K562 (cell line): ENCODE measurements around the gene DNAJC11. TPM values are rescaled to one million over a fixed set of nuclear protein-coding genes. Genes with fewer than 3 reads are reported as not detected.

Source experiments
- CREB1 ChIP-seq, 2 experiments: sonication (generic) in 1 of 2; formaldehyde crosslinking in 1 of 2; IDR thresholded peaks; 2 replicates each; pipeline versions ENCODE4 v1.6.1 to v1.8.0; 2012 to 2022; ENCODE audit warnings: inconsistent platforms in 1 of 2, mild to moderate bottlenecking in 1 of 2, missing genetic modification reagents in 1 of 2, moderate library complexity in 1 of 2
- FOXO4 ChIP-seq: fragments of 450-650 bp; formaldehyde crosslinking; IDR thresholded peaks from 2 replicates; pipeline ENCODE4 v1.4.0; 2020; ENCODE audit warnings: mild to moderate bottlenecking, moderate library complexity
- MNT ChIP-seq, 2 experiments: fragments of 450-650 bp; conservative IDR thresholded peaks; 2 replicates each; pipeline ENCODE4 v1.6.1; 2017; ENCODE audit warnings: mild to moderate bottlenecking in 2 of 2, moderate library complexity in 2 of 2
- MYNN ChIP-seq, 2 experiments: sonication (generic); formaldehyde crosslinking in 1 of 2; IDR thresholded peaks; 2 replicates each; pipeline versions ENCODE4 v1.5.0 to v1.6.1; 2016 to 2020; ENCODE audit warnings: antibody characterized with exemption in 1 of 2, missing genetic modification reagents in 1 of 2
- TEAD4 ChIP-seq, 2 experiments: sonication (generic) in 1 of 2; formaldehyde crosslinking in 1 of 2; IDR thresholded peaks; 2 replicates each; pipeline versions ENCODE4 v1.6.1 to v1.8.0; 2012 to 2022; ENCODE audit warnings: borderline replicate concordance in 1 of 2, inconsistent platforms in 1 of 2, low read length in 1 of 2, mild to moderate bottlenecking in 1 of 2, missing genetic modification reagents in 1 of 2
- polyA plus RNA-seq, 8 experiments: library from polyadenylated mRNA; depleted of rRNA in 4 of 8; stranded (reverse) in 5 of 8; unstranded in 3 of 8; fragments of >200 nt; fragmentation: Nextera tagmentation in 2 of 8; fragmentation: Illumina TruSeq in 1 of 8; extraction: Ambion mirVana in 2 of 8; extraction: Trizol in 1 of 8; gene quantifications; 2 replicates each; pipeline versions ENCODE4 v1.2.1 to v1.2.3, GENCODE V29; 2011 to 2014; ENCODE audit warnings: inconsistent platforms in 1 of 8, missing spikeins in 1 of 8
- total RNA-seq, 7 experiments: library from RNA; depleted of rRNA in 6 of 7; stranded (reverse); fragments of >200 nt in 6 of 7; fragmentation: Illumina TruSeq in 2 of 7; extraction: Trizol in 2 of 7; gene quantifications; 2 replicates each; pipeline versions ENCODE4 v1.2.1 to v1.2.3, GENCODE V29; 2011 to 2021; ENCODE audit warnings: low replicate concordance in 1 of 7
- TF ChIP-seq, protein P1 (sequence below), 2 experiments: fragments of 450-650 bp; formaldehyde crosslinking in 1 of 2; IDR thresholded peaks; 2 replicates each; pipeline versions ENCODE4 v1.4.0 to v1.6.1; 2014 to 2020; ENCODE audit warnings: mild to moderate bottlenecking in 2 of 2, borderline replicate concordance in 1 of 2, low read depth in 1 of 2

The DNAJC11 gene
- total and polyA plus RNA-seq, 9 of the 15 experiments (the other 6 are each of a cell fraction or from before 2014, with no cell fraction given) = 14.1 to 123 (median 76.6) TPM

DNA sequence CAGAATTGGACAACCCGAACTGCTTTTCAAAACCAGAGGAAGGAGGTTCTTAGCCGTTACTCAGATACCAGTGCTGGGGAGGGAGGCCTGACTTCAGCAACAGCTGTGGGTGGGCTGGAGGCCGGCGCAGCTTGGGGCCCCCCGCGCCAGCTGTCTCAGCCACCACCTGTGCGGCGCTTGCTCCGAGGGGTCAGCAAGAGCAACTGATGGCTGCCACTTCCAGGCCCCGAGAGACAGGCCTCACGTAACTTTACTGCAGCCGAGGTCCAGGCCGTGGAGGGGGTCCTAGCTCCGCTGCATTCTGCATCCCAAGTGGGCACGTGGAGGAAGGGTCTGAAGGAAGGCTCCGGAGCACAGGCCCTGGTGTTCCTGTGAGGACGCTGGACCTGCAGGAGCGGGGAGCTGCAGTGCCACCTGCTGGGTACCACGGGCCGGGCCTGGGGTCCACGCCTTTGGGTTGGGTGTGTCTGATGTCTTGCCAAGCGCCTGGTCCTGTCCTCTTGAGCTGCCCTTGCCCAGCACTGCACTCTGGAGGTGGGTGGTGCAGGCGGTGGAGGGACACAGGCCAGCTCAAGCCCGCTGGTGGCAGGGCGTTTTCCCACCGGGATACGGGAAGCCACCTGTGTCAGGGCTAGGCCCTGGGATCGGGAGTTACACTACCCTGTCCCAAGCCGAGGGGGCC, 67.1 kb downstream of the DNAJC11 start (continued):
- TF ChIP-seq MYNN (IDR thresholded peaks at IDR 0.05) (peak; percentile 50; the same call in 1 of the 2 replicates), MYNN (CRISPR knock-in tag; IDR thresholded peaks at IDR 0.05) (no peak), MNT (conservative IDR thresholded peaks at IDR 0.05) (peak in 1 of 2 experiments; percentile 39; a peak in 1 of 4 replicates), FOXO4 (CRISPR knock-in tag) (no peak), CREB1 (IDR thresholded peaks at IDR 0.05) (no peak), CREB1 (CRISPR knock-in tag; IDR thresholded peaks at IDR 0.05) (no peak), TEAD4 (IDR thresholded peaks at IDR 0.05; ENCODE audit: low read length) (no peak), TEAD4 (CRISPR knock-in tag; IDR thresholded peaks at IDR 0.05; ENCODE audit: borderline replicate concordance) (0 out of 2 replicates have a peak, but pooled peaks have one; percentile 9)
- TF ChIP-seq, protein P1, sequence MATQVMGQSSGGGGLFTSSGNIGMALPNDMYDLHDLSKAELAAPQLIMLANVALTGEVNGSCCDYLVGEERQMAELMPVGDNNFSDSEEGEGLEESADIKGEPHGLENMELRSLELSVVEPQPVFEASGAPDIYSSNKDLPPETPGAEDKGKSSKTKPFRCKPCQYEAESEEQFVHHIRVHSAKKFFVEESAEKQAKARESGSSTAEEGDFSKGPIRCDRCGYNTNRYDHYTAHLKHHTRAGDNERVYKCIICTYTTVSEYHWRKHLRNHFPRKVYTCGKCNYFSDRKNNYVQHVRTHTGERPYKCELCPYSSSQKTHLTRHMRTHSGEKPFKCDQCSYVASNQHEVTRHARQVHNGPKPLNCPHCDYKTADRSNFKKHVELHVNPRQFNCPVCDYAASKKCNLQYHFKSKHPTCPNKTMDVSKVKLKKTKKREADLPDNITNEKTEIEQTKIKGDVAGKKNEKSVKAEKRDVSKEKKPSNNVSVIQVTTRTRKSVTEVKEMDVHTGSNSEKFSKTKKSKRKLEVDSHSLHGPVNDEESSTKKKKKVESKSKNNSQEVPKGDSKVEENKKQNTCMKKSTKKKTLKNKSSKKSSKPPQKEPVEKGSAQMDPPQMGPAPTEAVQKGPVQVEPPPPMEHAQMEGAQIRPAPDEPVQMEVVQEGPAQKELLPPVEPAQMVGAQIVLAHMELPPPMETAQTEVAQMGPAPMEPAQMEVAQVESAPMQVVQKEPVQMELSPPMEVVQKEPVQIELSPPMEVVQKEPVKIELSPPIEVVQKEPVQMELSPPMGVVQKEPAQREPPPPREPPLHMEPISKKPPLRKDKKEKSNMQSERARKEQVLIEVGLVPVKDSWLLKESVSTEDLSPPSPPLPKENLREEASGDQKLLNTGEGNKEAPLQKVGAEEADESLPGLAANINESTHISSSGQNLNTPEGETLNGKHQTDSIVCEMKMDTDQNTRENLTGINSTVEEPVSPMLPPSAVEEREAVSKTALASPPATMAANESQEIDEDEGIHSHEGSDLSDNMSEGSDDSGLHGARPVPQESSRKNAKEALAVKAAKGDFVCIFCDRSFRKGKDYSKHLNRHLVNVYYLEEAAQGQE (IDR thresholded peaks at IDR 0.05; ENCODE audit: borderline replicate concordance) = peak; percentile 46; the same call in 1 of the 2 replicates
- TF ChIP-seq, protein P1 (CRISPR knock-in tag; IDR thresholded peaks at IDR 0.05; ENCODE audit: low read depth) = no peak
